Stimulated activated CD4-positive, alpha-beta T cell treated with anti-CD3 and anti-CD28 coated beads, Interleukin-15, amount 100 ng/mL, for 1 hour (primary cell): Measurements from ENCODE around the gene SGTB.
"Not testable (repeated sequence)": the region's sequence is repeated elsewhere in the genome, so short reads cannot be mapped to it uniquely, and the experiment has no call there.

Source experiments
- DNase-seq, 2 donors: peaks; one replicate each; pipeline ENCODE4 v3.0.0-alpha.2; 2020; ENCODE audit warnings: low read depth in 1 of 2, low spot score in 1 of 2

Gene SGTB

GRCh38 chr5:65674749-65675148 is 47.2 kb downstream of the SGTB start:
- DNase-seq, result no peak

- no peak for DNase-seq
Measured at GRCh38 chr5:65672796-65673195, 49.1 kb downstream of the SGTB start.

DNA sequence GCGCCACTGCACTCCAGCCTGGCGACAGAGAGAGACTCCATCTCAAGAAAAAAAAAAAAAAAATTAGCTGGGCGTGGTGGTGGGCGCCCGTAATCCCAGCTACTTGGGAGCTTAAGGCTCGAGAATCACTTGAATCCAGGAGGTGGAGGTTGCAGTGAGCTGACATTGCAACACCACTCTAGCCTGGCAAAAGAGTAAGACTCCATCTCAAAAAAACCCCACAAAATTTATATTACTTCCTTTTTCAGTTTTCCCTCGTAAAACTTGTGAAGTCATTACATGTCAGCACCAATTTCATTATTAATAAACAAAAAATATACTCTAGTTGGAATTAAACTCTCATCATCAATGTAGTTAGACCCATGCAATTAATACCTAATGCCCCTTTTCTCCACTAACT is 53.2 kb downstream of the SGTB start:
- DNase-seq, result no peak

DNA sequence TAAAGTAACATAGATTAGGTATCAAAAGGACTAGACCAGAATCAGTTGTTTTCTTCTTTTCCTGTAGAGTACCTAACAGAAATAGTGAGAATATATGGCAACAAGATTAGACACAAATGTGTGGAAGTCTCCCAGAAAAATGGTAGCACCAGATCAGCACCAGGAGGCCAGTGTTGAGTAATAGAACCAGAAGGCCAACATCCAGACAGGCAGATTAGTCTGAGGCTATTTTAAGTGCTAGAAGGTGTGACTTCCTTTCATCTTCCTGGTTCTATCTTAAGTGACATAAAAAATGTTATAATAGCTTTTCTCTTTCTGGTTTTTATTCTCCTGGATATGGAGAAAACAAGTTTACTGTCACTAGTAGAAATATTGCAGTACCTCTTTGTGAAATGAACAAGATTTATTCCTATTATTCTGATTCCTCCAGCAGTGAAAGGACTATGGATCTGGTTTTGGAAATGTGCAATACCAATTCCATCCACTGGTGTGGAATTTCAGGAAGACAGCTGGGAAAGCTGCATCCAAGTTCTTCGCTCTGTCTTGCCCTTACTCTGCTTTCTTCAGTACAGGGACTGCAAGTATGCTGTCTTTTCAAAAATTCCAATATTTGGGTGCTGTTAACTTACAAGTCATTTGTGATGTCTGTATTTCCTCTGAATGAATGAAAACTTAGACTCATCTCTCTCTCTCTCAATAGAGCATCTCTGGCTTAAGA is 57.9 kb downstream of the SGTB start:
- no peak for DNase-seq

GRCh38 chr5:65654713-65655112 is 67.2 kb downstream of the SGTB start:
- no peak for DNase-seq

GRCh38 chr5:65651144-65651543 is 70.8 kb downstream of the SGTB start:
- DNase-seq, result no peak

DNA sequence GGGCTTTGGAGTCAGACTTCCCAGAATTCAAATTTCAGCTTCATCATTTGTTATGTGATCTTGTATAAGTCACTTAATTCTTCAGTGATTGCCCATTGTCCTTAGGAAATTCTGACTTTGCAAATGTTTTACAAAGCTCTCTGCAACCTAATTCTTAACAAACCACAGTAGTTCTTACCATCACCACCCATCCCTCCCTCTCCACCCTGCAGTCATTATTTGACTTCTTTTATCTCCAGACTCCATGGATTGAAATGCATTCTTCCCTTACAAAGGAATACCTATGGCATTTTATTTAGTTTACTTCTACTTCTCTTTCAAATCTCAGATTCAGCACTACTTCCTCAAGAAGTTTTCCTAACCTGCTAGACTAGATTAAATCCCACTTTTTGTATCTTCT is 74.0 kb downstream of the SGTB start:
- DNase-seq, result no peak

- no peak for DNase-seq
Measured at GRCh38 chr5:65646938-65647337, 75.0 kb downstream of the SGTB start.

- no peak for DNase-seq
Measured at GRCh38 chr5:65640240-65640639, 81.7 kb downstream of the SGTB start.

GRCh38 chr5:65630981-65631380 is 90.9 kb downstream of the SGTB start:
- DNase-seq, result no peak

DNA sequence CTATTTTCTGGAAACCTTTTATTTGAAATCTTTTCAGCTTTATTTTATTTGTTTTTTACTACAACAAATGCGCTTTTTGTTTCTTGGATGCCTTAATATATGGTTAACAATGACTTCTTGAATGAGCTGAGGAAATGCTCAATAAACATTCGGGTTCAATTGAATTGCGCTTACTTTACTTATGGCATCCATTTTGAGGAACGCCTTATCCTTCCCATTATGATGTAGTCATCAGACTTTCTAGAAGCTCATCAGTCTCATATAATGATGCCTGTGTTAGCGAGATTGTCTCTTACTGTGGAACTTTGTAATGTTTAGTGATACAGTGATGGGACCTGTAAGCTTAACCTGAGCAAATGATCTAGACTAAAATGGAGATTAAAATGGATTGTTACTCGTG is 96.2 kb downstream of the SGTB start:
- DNase-seq, result no peak

DNA sequence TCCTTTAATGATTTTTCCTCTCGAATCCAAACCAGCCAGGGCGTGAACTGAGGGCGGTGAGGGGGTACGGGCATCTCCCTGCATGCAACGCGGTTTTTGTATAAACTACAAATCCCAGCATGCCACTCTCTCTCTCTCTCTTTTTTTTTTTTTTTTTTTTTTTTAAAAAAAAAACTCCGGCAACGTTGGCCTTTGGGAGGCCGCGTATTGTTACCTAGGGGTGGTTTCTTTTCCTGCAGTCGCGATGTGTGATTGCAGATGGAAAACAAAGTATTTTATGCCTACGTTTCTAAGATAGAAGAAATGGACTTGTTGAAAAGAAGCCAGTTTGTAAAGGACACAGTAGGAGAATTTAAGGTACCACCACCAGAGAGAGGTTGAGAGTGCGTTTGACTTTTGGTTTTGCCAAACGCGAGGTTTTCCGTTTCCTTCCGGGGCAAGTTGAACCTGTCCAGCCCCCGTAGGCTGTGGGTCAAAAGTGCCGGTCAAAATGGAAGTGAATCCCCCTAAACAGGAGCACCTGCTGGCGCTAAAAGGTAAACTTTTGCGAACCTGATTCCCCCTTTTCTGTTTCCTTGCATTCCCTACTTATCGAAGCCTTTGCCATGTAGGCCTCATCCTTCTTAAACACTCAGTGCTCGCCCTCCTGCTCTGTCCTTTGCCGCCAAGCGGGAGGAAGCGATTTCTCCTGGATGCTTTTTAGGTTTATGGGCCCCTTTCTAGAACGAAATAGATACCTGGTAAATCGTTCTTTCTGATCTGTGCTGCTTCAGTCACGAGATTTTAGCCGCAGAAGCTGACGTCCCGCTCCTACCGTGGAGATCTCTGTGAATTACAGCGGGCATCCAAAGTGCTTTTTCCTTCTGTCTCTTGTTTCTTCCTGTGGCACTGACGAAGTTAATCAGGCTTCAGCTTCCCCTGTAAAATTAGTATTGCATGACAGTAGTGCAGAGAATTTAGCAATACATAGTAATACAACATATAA is 97.0 kb downstream of the SGTB start, which contains the start of the genes SHLD3 and TRAPPC13:
TSS of gene SHLD3 (plus strand) at position 457 of the 985 bp plus-strand sequence. CDS start 4,561 bp downstream, outside the sequence.
TSS of gene TRAPPC13 (plus strand) at position 457 of the 985 bp plus-strand sequence. CDS start at position 491, 34 bp downstream.
- DNase-seq, result peak; percentile 57 to 62

- DNase-seq, result peak; percentile 77 to 78
Measured at GRCh38 chr5:65624025-65624570, 97.8 kb downstream of the SGTB start, which contains the start of gene TRIM23. Gene TRIM23, minus strand, starts transcription at chr5:65624333. Its CDS starts 59 bp downstream, at chr5:65624274.

- DNase-seq, result no peak
Measured at GRCh38 chr5:65623482-65623881, 98.4 kb downstream of the SGTB start.

DNA sequence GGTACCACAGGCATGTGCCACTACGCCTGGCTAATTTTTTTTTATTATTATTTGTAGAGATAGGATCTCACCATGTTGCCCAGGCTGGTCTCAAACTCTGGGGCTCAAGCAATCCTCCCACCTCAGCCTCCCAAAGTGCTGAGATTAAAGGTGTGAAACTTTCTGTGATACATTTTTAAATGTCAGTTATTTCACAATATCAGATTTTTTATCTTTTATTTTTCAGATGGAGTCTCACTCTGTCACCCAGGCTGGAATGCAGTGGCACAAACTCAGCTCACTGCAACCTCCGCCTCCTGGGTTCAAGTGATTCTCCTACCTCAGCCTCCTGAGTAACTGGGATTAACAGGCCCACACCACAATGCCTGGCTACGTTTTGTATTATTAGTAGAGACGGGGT is 99.9 kb downstream of the SGTB start:
- DNase-seq, result not testable (repeated sequence)

DNA sequence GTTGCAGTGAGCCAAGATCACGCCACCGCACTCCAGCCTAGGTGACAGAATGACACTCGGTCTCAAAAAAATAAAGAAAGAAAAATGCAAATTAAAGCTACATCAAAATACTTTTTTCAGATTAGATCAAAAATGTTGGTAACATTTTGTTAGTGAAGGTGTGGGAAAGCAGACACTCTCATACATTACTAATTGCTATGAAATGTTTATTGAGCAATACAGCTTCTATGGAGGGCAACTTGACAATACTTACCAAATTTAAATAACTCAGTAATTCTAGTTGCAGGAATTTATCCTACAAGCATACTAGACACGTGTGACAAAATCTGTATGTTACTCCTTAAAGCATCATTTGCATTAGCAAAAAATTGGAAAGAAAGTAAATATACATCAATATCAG is 101.9 kb downstream of the SGTB start:
- no peak for DNase-seq
